Stimulated activated CD8-positive, alpha-beta memory T cell treated with anti-CD3 and anti-CD28 coated beads, Interleukin-12 subunit alpha, Interleukin-12 subunit beta, amount 100 ng/mL, for 24 hours (primary cell): Measurements from ENCODE around the gene MGST3.
"Not testable (repeated sequence)": the region's sequence is repeated elsewhere in the genome, so short reads cannot be mapped to it uniquely, and the experiment has no call there.

ENCODE experiments used
- DNase-seq: peaks from one replicate; pipeline ENCODE4 v3.0.0-alpha.2; 2020; ENCODE audit errors: extremely low read depth

Gene MGST3

GRCh38 chr1:165697881-165698760 is 67.1 kb downstream of the MGST3 start, which contains the start of gene ALDH9A1:
TSS of gene ALDH9A1 (minus strand) at chr1:165698562. CDS start at chr1:165698558, 4 bp downstream.
- peak; percentile 79 for DNase-seq

GRCh38 chr1:165698761-165699052 is 67.7 kb downstream of the MGST3 start:
- DNase-seq, result no peak

GRCh38 chr1:165699577-165699976 is 68.5 kb downstream of the MGST3 start:
- no peak for DNase-seq

GRCh38 chr1:165701922-165702321 is 70.9 kb downstream of the MGST3 start:
- not testable (repeated sequence) for DNase-seq

- no peak for DNase-seq
These were observed 72.6 kb downstream of the MGST3 start for GRCh38 chr1:165703648-165704047.
